CD4-positive, alpha-beta T cell treated with Interleukin-12 subunit alpha and Interleukin-12 subunit beta, for 1 hour (primary cell): ENCODE measurements around the gene OOEP.
A peak's percentile ranks its signal among the peaks of the same experiment; 100 is the strongest.
"Not testable (repeated sequence)": the region's sequence is repeated elsewhere in the genome, so short reads cannot be mapped to it uniquely, and the experiment has no call there.

Experiments used
- DNase-seq: peaks from one replicate; pipeline ENCODE4 v3.0.0-alpha.2; 2020

OOEP gene

GRCh38 chr6:73369563-73369962 is at the start of gene OOEP:
TSS of gene OOEP (minus strand) at chr6:73369897. CDS start at chr6:73369792, 105 bp downstream.
- DNase-seq = no peak

- DNase-seq = no peak
These were observed 48.5 kb upstream of the OOEP start for GRCh38 chr6:73418081-73418741.

GRCh38 chr6:73413102-73413501 is 43.4 kb upstream of the OOEP start:
- no peak for DNase-seq

- no peak for DNase-seq
These were observed 39.7 kb upstream of the OOEP start for GRCh38 chr6:73409395-73409794.

GRCh38 chr6:73400656-73401055 is 31.0 kb upstream of the OOEP start:
- no peak for DNase-seq

- DNase-seq = no peak
These were observed 26.2 kb upstream of the OOEP start for GRCh38 chr6:73395875-73396274.

GRCh38 chr6:73394577-73395354 is 25.1 kb upstream of the OOEP start, which contains the start of gene DDX43:
TSS of gene DDX43 (plus strand) at chr6:73394828. CDS start at chr6:73394906, 78 bp downstream.
- peak; percentile 80 for DNase-seq

- no peak for DNase-seq
These were observed 23.6 kb upstream of the OOEP start for GRCh38 chr6:73393278-73393677.

GRCh38 chr6:73392188-73392587 is 22.5 kb upstream of the OOEP start:
- not testable (repeated sequence) for DNase-seq

- DNase-seq = peak; percentile 31
These were observed 22.0 kb upstream of the OOEP start for GRCh38 chr6:73391675-73392074.

- DNase-seq = no peak
These were observed 20.2 kb upstream of the OOEP start for GRCh38 chr6:73389854-73390253.

- peak; percentile 73 for DNase-seq
These were observed 19.3 kb upstream of the OOEP start for GRCh38 chr6:73388800-73389512.

- no peak for DNase-seq
These were observed 18.7 kb upstream of the OOEP start for GRCh38 chr6:73388433-73388799.

GRCh38 chr6:73382462-73383113 is 12.9 kb upstream of the OOEP start:
- DNase-seq = no peak

- DNase-seq = not testable (repeated sequence)
These were observed 11.8 kb upstream of the OOEP start for GRCh38 chr6:73381531-73381930.

GRCh38 chr6:73377225-73377624 is 7.5 kb upstream of the OOEP start:
- no peak for DNase-seq

- no peak for DNase-seq
These were observed 5.5 kb upstream of the OOEP start for GRCh38 chr6:73375216-73375615.

GRCh38 chr6:73372516-73372915 is 2.8 kb upstream of the OOEP start:
- DNase-seq = no peak

- DNase-seq = no peak
These were observed 2.3 kb upstream of the OOEP start for GRCh38 chr6:73371984-73372383.

GRCh38 chr6:73369157-73369556 is 540 bp downstream of the OOEP start:
- no peak for DNase-seq

- no peak for DNase-seq
These were observed 1.0 kb downstream of the OOEP start for GRCh38 chr6:73368675-73369074.

GRCh38 chr6:73367761-73368355 is 1.8 kb downstream of the OOEP start:
- no peak for DNase-seq

GRCh38 chr6:73364549-73364948 is 5.1 kb downstream of the OOEP start:
- DNase-seq = no peak
